Cardiac fibroblast (primary cell): Measurements from ENCODE around the gene CTRL.

Source experiments
- DNase-seq, 2 donors: peaks; one replicate each; pipeline versions ENCODE4 v3.0.0 to v3.0.0-alpha.2; 2010; ENCODE audit warnings: low read depth in 2 of 2
- H3K4me3 ChIP-seq, 2 donors: replicated peaks in 1 of 2; 1 replicate in 1 of 2; 2 replicates in 1 of 2; pipeline ENCODE4 v1.5.1; 2011; ENCODE audit warnings: low read depth in 2 of 2, low read length in 2 of 2, mild to moderate bottlenecking in 2 of 2, moderate library complexity in 1 of 2
- CTCF ChIP-seq: IDR thresholded peaks from one replicate; pipeline ENCODE4 v1.5.1; 2011; ENCODE audit warnings: low read depth, mild to moderate bottlenecking, low read length, inconsistent platforms

CTRL gene

GRCh38 chr16:67943619-67944504, 12.2 kb upstream of the CTRL start, which contains the start of gene LCAT:
Gene LCAT (minus strand): TSS chr16:67944120. CDS start chr16:67944101, 19 bp downstream.
- TF ChIP-seq CTCF, result no peak
- peak in 1 of 2 donors; percentile 74 for DNase-seq
- no peak within 1 kb of the TSS for H3K4me3 ChIP-seq

- no peak for TF ChIP-seq CTCF
- no peak overlapping the region for H3K4me3 ChIP-seq
- no peak for DNase-seq
Observed at GRCh38 chr16:67943256-67943618, 11.6 kb upstream of the CTRL start.

GRCh38 chr16:67942510-67943255, 11.0 kb upstream of the CTRL start:
- H3K4me3 ChIP-seq, result no peak overlapping the region
- no peak for TF ChIP-seq CTCF
- DNase-seq, result no peak

- peak; percentile 70 for TF ChIP-seq CTCF
- H3K4me3 ChIP-seq, result no peak overlapping the region
- peak; percentile 39 to 44 for DNase-seq
Observed at GRCh38 chr16:67942200-67942509, 10.5 kb upstream of the CTRL start.

GRCh38 chr16:67941469-67942199, 10.0 kb upstream of the CTRL start:
- no peak for TF ChIP-seq CTCF
- DNase-seq, result no peak
- H3K4me3 ChIP-seq, result no peak overlapping the region

GRCh38 chr16:67940446-67941089, 8.9 kb upstream of the CTRL start:
- DNase-seq, result no peak
- TF ChIP-seq CTCF, result no peak
- H3K4me3 ChIP-seq, result no peak overlapping the region
